Smooth muscle cell (in vitro differentiated cells): ENCODE measurements around the gene PSMG4. TPM values are rescaled to one million over a fixed set of nuclear protein-coding genes. Genes with fewer than 3 reads are reported as not detected.

Experiments
- DNase-seq: peaks from one replicate; lab custom pipeline; 2025; ENCODE audit not compliant: unreplicated experiment; lab: John Stamatoyannopoulos, UW
- H2AFZ ChIP-seq: fragments of 200-600 bp; sonication (generic); 2 replicates; pipeline ENCODE4 v1.6.0; 2016; ENCODE audit warnings: antibody characterized with exemption, low read depth, mild to moderate bottlenecking
- H3F3A ChIP-seq: fragments of 200-600 bp; sonication (generic); 2 replicates; pipeline ENCODE4 v1.6.0; 2017; ENCODE audit warnings: antibody characterized with exemption, low read depth
- H3K27ac ChIP-seq: fragments of 200-600 bp; sonication (generic); 2 replicates; pipeline ENCODE4 v1.5.1; 2016; ENCODE audit warnings: low read depth, mild to moderate bottlenecking
- H3K27me3 ChIP-seq: fragments of 200-600 bp; sonication (generic); 2 replicates; pipeline ENCODE4 v1.6.1; 2016; ENCODE audit warnings: low read depth, mild to moderate bottlenecking
- H3K36me3 ChIP-seq: fragments of 200-600 bp; sonication (generic); 2 replicates; pipeline ENCODE4 v1.5.1; 2016; ENCODE audit warnings: low read depth
- H3K4me1 ChIP-seq: fragments of 200-600 bp; sonication (generic); 2 replicates; pipeline ENCODE4 v1.5.1; 2016; ENCODE audit warnings: low read depth
- H3K4me2 ChIP-seq: fragments of 200-600 bp; sonication (generic); 2 replicates; pipeline ENCODE4 v1.6.0; 2016; ENCODE audit warnings: mild to moderate bottlenecking
- H3K4me3 ChIP-seq: fragments of 200-600 bp; sonication (generic); 2 replicates; pipeline ENCODE4 v1.5.1; 2016; ENCODE audit warnings: mild to moderate bottlenecking
- H3K79me2 ChIP-seq: fragments of 200-600 bp; sonication (generic); 2 replicates; pipeline ENCODE4 v1.6.0; 2016; ENCODE audit warnings: low read depth, mild to moderate bottlenecking
- H3K9ac ChIP-seq: fragments of 200-600 bp; sonication (generic); 2 replicates; pipeline ENCODE4 v1.6.0; 2016; ENCODE audit warnings: low read depth
- H3K9me3 ChIP-seq: fragments of 200-600 bp; sonication (generic); replicated peaks from 2 replicates; pipeline ENCODE4 v1.5.1; 2016; ENCODE audit warnings: low read depth
- H4K20me1 ChIP-seq: fragments of 200-600 bp; sonication (generic); 2 replicates; pipeline ENCODE4 v1.6.0; 2016; ENCODE audit warnings: low read depth
- CTCF ChIP-seq: fragments of 200-600 bp; sonication (generic); IDR thresholded peaks from 2 replicates; pipeline ENCODE4 v1.5.1; 2017; ENCODE audit warnings: borderline replicate concordance, mild to moderate bottlenecking, antibody characterized with exemption; ENCODE audit not compliant: insufficient read depth, poor library complexity, severe bottlenecking
- WGBS: methylation state at CpG from one replicate; pipeline ENCODE4 v1.1.7; 2016; ENCODE audit warnings: low lambda C conversion rate; 5-methylcytosine and 5-hydroxymethylcytosine counted together
- polyA plus RNA-seq: library from polyadenylated mRNA; unstranded; fragments of >200 nt; fragmentation: Nextera tagmentation; extraction: Ambion mirVana; gene quantifications from 2 replicates; pipeline ENCODE4 v1.2.1, GENCODE V29; 2016
- total RNA-seq: library from RNA; depleted of rRNA; stranded (reverse); fragments of >200 nt; gene quantifications from 2 replicates; pipeline ENCODE4 v1.2.3, GENCODE V29; 2014

The PSMG4 gene
- total and polyA plus RNA-seq, 2 experiments from 2014 or later = 10.9 to 12.5 TPM

GRCh38 chr6:3217286-3217685, 41.5 kb upstream of the PSMG4 start:
- Histone ChIP-seq H3F3A (peaks cover 5% of the 10 kb centered on the region), H2AFZ (no peak overlapping the region), H3K27ac (no peak overlapping the region), H3K9me3 (no peaks in the 10 kb centered on the region), H3K36me3 (no peaks in the 10 kb centered on the region), H3K4me3 (no peak overlapping the region), H3K9ac (no peak overlapping the region), H3K4me2 (no peak overlapping the region), H3K27me3 (no peaks in the 10 kb centered on the region), H3K4me1 (no peaks in the 10 kb centered on the region), H4K20me1 (no peaks in the 10 kb centered on the region), H3K79me2 (no peaks in the 10 kb centered on the region)
- no peak for DNase-seq
- WGBS = 93% methylated on average over 2 of the region's 2 CpGs
- no peak for TF ChIP-seq CTCF

GRCh38 chr6:3218266-3218665, 40.5 kb upstream of the PSMG4 start:
- H3K79me2 ChIP-seq = no peaks in the 10 kb centered on the region
- WGBS = 91% methylated on average over 10 of the region's 10 CpGs
- no peaks in the 10 kb centered on the region for H3K4me1 ChIP-seq
- H2AFZ ChIP-seq = no peak overlapping the region
- H3K9me3 ChIP-seq = no peaks in the 10 kb centered on the region
- TF ChIP-seq CTCF = no peak
- no peaks in the 10 kb centered on the region for H4K20me1 ChIP-seq
- no peak for DNase-seq
- peaks cover 5% of the 10 kb centered on the region for H3F3A ChIP-seq
- H3K27ac ChIP-seq = no peak overlapping the region
- H3K4me3 ChIP-seq = no peak overlapping the region
- H3K27me3 ChIP-seq = no peaks in the 10 kb centered on the region
- H3K36me3 ChIP-seq = no peaks in the 10 kb centered on the region
- H3K4me2 ChIP-seq = no peak overlapping the region
- no peak overlapping the region for H3K9ac ChIP-seq

GRCh38 chr6:3220366-3220765, 38.4 kb upstream of the PSMG4 start:
- Histone ChIP-seq H4K20me1 (no peaks in the 10 kb centered on the region), H3K4me1 (no peaks in the 10 kb centered on the region), H3K9ac (no peak overlapping the region), H3K36me3 (no peaks in the 10 kb centered on the region), H3K9me3 (no peaks in the 10 kb centered on the region), H3K4me2 (no peak overlapping the region), H3K27ac (no peak overlapping the region), H3K4me3 (no peak overlapping the region), H3K27me3 (no peaks in the 10 kb centered on the region), H3F3A (no peaks in the 10 kb centered on the region), H3K79me2 (no peaks in the 10 kb centered on the region), H2AFZ (no peak overlapping the region)
- TF ChIP-seq CTCF = no peak
- 88% methylated on average over 2 of the region's 2 CpGs for WGBS
- DNase-seq = no peak

- Histone ChIP-seq H4K20me1 (peaks cover 5% of the 10 kb centered on the region), H3K4me2 (no peak overlapping the region), H3K9ac (no peak overlapping the region), H2AFZ (no peak overlapping the region), H3K9me3 (no peaks in the 10 kb centered on the region), H3K36me3 (no peaks in the 10 kb centered on the region), H3K27me3 (no peaks in the 10 kb centered on the region), H3K27ac (no peak overlapping the region), H3K4me1 (peaks cover 6% of the 10 kb centered on the region), H3K79me2 (no peaks in the 10 kb centered on the region), H3K4me3 (no peak overlapping the region), H3F3A (no peaks in the 10 kb centered on the region)
- no peak for DNase-seq
- TF ChIP-seq CTCF = no peak
- WGBS = 91% methylated on average over 4 of the region's 4 CpGs
Observed at GRCh38 chr6:3221578-3221977, 37.2 kb upstream of the PSMG4 start.
